Inflammatory macrophage treated with lipopolysaccharide for 1 hour (primary cell): ENCODE data around the gene THOC5.
"Not testable (repeated sequence)": the region's sequence is repeated elsewhere in the genome, so short reads cannot be mapped to it uniquely, and the experiment has no call there.

ENCODE experiments used
- DNase-seq, 2 donors: peaks; one replicate each; pipeline ENCODE4 v3.0.0-alpha.2; 2020 to 2022

Gene THOC5

DNA sequence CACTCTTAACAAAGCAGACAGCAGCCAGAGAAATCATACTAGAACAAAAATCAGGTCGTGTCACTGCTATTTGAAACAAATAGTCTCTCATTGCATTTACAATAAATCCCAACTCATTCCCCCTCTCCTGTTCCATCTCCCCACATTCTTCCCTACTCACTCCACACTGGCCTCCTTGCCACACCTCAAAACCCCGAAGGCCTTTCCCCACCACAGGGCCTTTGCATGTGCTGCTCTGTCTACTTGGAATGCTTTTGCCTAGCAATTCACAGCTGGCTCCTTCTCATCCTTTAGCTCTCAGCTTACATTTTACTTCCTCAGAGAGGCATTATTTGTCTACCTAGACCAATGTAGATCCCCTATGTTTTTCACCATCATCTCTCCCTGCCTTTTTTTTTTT is 6.3 kb upstream of the THOC5 start:
- no peak for DNase-seq

DNA sequence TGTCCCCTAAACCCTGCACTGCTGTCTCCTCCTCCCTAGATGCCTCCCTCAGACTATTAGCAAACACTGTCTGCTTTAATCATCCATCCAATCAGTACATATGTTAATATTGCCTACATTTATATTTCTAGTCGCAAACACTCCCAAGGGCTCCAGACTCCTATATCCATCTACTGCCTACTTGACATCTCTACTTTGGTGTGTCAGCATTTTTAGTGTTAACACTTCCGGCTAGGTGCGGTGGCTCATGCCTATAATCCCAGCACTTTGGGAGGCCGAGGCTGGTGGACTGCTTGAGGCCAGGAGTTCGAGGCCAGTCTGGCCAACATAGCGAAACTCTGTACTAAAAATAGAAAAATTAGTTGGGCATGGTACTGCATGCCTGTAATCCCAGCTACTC is 5.5 kb upstream of the THOC5 start:
- no peak for DNase-seq

DNA sequence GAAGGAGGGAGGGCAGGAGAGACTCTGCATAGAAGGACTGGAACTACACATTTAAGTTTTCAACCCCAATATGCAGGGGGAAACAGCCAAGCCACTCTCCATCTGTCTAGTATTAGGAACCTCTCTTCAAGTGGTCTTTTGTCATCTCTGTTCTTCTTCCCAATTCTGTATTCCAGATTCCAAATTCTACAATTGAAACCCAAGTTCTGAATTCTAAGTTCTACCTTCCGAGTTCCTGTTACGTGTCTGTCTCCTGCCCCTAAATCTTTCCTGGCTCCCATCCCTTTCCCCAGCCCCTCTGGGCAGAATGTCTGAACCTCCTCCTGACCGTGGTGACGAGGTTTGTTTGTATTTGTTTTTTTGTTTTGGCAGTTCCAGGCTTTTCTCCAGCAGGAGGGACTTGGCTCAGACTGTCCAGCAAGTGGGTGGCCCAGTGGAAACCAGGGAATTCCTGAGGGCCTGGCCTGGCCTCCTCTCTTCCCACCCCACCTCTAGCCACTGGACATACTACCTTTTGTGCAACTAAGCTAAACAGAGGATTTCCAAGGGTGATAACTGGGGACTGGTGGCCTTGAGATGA is 1.6 kb upstream of the THOC5 start:
- no peak for DNase-seq

DNA sequence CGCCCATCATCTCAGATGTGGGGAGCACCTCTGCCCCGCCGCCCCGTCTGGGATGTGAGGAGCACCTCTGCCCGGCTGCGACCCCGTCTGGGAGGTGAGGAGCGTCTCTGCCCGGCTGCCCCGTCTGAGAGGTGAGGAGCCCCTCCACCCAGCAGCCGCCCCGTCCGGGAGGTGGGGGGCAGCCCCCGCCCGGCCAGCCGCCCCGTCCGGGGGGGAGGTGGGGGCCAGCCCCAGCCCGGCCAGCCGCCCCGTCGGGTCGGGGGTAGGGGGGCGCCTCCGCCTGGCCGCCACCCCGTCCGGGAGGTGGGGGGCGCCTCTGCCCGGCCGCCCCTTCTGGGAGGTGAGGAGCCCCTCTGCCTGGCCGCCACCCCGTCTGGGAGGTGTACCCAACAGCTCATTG is 1.2 kb downstream of the THOC5 start:
- not testable (repeated sequence) for DNase-seq

DNA sequence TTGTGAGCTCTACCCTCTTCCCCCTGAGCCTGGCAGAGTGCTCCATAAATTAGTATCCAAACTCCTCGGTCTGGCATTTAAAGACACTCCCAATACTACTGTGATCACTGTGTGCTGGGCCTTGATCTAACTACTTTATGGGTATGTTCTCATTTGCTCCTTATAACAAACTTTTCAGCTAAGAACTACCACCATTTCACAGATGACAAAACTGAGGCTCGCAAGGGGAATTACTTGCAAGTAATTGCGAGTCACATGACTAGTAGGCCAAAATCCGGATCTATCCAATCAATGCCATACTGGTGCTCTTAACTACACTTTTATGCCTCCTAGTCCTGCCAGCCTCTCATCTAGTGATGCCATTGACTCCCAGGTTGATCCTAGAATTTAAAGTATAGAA is 3.6 kb downstream of the THOC5 start:
- no peak for DNase-seq

DNA sequence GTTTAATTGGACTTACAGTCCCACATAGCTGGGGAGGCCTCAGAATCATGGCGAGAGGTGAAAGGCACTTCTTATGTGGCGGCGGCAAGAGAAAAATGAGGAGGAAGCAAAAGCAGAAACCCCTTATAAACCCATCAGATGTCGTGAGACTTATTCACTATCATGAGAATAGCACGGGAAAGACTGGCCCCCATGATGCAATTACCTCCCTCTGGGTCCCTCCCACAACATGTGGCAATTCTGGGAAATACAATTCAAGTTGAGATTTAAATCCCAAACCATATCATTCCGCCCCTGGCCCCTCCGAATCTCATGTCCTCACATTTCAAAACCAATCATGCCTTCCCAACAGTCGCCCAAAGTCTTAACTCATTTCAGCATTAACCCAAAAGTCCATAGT is 8.5 kb downstream of the THOC5 start:
- peak; percentile 31 to 72 for DNase-seq

DNA sequence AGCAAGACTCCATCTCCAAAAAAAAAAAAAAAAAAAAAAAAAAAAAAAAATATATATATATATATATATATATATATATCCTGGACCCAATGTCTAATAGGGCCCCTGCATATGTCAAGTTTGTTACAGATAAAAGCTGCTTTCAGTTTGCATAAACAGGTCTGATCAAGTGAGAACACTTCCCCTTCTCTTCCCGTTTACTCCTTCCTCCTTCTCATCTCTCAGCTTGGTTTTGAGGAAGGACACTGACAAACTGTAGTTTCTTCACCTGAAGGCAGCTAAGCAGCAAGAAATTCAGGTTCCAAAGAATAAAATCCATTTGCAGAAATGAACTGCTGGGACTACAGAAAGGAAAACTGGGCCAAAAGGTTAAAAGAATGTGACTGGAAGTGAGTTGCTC is 11.7 kb downstream of the THOC5 start:
- DNase-seq: peak; percentile 27 to 40

DNA sequence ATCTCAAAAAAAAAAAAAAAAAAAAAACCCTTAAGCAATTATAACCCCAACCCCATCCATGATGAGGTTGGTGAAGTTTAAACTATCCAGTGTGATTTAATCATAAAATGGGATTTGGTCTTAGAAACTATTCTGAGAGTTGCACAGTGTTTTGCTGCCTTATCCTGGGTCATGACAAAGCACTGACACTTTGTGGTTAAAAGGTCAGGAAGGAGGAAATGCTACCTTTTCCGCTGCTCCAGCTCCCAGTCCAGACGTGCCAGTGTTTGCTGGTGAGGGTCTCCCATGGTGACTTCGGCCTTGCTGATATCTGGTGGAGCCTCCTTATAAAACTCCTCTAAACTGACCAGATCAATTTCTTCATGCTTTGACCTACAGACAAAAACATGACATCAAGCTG is 14.5 kb downstream of the THOC5 start:
- no peak for DNase-seq

DNA sequence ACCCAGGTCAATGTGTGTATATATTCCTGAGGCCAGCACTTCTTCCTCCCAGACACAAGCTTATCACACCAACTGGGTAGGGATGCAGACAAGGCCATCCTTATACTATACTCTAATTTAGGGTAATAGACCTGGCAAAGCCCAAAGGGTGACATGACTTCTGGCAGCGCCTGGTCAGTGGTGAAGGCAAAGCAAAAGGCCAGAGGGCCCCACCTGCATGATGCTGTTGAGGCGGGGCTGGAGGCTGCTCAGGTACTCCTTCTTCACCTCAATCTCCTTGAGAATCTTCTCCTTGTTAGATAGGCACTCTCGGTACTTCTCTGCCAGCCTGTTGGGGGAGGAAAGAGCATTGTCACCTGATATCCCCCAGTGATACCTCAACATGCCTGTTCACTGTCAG is 17.1 kb downstream of the THOC5 start:
- DNase-seq: no peak

DNA sequence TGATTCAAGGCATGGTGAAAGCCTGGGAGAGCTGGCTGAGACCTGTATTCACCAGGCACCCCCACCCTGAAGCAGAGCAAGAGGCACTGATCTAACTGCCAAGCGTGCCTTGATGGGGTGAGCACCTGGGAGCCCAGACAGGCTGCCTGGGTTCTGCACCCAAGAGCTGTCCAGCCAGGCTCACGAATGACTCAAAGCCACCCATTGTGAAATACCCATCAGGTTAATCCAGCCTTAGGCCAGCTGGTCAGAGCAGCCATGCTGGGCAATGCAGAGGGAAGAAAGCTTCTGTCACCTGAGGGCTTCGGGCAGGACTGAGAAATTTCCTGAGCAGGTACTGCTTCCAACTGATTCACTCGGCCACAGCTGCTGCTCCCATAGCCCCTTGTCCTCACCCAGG is 22.1 kb downstream of the THOC5 start:
- DNase-seq: no peak

DNA sequence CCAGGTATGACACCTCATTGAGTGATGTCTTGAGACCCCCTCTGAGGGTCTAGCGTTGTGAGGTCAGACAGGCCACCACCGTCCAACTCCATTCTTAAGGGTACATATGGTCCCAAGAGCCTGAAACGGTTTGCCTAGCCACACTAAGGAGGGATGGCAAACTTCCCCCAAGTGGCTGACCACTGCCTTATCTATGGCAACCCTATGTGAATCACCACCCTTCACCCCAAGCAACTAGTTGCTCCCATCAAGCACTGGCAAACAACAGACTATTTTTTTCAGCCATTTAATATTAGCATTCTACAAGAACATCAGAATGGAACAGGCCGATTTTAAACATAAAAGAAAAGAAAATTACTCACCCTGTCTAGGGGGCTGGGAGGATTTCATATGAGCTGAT is 22.8 kb downstream of the THOC5 start:
- DNase-seq: no peak

DNA sequence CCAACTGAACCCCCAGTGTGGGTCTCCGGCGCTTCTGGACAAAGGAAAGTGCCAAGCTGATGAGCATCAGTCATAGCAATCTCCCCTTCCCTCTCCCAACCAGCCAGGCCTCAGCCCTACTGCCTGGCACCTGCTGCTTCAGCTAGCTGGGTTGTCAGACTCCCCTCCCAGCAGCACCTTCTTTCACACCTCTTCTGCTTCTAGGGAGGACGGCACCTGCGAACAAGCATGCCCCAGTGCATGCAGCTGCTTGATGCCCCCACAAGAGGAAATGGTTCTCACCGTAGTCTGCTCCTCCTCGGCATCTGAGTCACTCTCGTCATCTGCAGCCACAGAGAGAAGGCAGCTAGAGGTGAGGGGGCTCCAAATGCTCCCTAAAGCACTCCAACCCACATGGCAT is 25.4 kb downstream of the THOC5 start:
- DNase-seq: no peak

DNA sequence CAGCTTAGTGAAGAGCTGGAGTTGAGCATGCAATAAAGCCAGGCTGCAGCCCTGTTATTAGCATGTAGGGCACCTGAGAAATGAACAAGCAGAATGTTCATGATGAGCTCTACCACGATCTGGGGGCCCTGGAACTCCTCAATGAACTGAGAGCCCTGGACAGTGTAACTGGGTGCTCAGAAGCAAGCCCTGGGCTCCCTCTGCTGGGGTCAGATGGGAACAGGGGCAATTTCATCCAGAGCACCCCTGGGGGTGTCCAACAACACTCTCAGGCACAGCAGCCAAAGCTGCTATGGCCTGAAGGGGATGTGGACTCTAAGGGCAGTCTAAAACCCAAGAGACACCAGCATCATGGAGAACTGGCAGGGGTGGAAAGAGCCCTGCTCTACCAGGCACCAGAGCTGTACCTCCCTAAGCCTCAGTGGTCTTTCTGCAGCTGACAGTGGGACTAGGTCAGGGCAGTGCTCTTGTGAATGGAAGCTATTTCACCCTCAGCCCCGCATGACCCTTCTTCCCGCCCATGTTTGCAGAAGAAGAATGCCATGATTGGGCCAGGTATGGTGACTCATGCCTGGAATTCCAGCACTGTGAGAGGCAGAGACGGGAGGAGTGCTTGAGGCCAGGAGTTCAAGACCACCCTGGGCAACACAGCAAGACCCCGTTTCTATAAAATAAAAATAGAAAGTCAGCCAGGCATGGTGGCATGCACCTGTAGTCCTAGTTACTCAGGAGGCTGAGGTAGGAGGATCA is 28.9 kb downstream of the THOC5 start:
- peak; percentile 13 to 32 for DNase-seq

DNA sequence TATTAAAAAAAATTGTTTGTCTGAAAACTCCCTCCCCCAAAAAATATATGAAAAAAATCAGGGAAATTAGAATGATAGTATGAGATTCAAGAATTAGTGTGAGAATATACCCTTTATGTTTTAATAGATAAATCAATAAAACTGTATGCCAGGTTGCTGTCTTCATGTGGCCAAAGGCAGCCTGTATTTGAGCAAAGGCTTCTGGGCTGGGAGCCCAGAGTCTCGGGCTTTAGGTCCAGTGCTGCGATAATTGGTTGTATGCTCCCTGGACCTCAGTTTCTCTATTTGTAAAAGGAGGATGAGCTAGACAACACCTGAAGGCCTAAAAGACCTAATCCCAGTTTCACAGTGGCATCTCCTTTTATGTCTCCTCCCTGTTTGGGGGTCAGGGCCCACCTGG is 29.8 kb downstream of the THOC5 start:
- no peak for DNase-seq

DNA sequence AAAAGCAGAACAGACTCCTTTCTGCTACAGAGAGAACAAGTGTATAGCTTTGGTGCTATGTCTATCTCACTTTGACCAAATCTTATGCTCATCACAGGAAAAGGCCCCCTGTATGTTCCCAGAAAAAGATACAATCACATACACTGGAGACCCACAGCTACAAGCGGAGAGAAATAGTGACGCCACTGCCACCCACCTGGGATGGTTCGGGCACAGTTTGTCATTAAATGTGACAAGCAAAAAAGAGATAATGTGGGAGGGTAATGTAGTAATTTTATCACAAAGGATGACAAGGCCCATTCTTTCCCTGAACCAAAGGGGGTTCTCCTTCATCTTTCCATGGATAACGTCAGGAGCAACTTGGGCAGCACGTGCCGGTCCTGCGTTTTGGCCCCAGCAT is 32.0 kb downstream of the THOC5 start:
- DNase-seq: no peak

DNA sequence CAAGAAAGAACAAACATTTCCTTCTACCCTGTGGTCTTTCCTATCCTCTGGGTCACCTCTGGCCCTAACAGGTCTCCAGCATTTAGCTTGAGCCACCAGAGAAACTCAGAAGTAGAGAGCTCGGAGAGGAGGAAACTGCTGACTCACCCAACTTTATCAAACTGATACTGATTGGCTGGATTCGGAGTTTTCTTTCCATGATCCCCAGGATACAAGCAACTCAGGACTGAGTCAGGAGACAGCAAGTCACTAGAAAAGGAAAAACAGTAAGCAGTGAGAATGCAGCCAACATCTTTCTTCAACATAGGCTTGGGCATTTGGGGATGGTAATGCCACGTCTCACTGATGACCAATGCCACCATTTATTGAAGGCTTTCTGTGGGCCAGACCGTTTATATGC is 32.7 kb downstream of the THOC5 start:
- no peak for DNase-seq

DNA sequence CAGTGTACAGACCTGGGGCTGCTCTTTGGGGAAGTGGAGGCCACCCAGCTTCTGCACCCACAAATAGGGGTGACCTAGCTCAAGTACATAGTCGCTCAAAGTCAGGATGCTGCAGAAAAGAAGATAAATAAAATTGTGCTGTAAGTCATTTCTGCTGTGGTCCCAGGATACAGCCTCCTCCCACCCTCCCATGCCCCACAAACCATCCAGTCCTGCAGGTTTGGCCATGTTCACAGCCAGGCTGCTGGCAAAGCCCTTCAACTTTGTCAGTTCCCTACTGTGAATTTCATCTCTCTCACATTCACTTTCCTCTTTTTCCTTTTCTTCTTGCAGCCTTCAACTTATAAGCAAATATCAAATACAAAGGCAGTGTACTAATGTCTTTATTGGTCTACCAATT is 33.6 kb downstream of the THOC5 start:
- DNase-seq: no peak

DNA sequence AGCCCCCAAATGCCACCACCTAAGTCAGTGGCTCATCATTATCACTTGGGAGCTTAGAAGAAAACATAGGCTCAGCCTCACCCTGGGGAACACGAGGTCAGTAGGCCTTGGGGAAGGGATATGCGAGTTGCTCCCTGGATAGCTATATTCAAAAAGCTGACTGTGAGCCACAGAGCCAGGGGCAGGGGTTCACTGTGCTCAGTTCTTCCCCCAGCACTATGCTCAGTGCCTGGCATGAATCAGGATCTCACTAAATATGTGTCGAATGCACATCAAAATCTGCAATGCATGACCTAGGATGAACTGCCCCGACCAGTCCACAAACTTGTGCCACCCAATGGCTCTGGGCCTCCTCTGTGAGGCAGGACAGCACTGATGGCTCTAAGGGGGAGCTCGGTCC is 35.1 kb downstream of the THOC5 start:
- DNase-seq: no peak

DNA sequence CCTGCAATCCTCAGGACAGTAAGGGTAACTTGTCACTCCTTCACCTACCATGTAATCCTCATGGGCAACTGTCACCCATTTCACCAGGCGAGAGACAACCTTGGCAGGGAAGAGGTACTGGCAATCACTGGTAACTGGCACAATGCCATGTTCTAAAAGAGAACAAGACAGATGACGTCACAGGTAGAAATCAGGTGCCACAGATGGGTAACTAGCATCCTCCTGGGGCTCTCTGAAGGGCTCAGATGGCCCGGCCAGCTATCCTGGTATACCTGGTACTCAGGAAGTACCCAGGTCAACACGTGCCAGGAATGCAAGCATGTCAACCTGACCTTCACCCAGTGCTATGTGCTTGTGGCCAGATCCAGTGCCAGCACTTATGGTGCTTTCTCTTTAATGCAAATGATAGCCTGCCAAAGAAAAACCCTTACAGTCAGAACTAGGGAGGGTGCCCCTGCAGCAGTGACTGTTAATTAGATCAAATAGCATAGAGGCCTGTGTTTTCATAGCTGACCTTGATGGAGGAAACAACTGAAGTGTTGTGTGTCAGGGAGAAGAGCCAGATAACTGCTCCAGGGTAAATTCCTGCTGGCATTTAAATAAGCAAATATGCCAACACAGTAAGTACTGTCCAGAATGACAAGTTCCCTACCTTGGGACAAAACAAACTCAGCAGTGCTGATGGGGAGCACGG is 36.2 kb downstream of the THOC5 start:
- no peak for DNase-seq

DNA sequence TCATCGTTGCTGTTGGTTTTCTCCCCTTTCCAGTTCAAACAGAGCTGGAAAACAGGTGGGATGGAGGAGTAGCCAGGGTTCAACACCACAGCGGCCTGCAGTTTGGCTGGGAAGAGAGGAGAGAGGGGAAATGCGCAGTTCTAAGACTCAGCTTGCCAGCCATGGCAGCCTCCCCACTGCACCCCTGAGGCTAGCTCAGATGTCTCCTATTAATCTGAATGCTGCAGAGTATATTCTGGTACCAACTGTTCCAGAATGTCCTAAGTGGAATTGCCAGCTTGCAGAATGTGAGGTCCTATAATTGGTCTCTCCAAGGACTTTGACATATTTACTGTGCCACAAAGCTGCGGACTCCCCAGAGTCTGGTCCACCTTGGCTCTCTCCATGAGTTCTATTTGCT is 41.5 kb downstream of the THOC5 start:
- DNase-seq: no peak

DNA sequence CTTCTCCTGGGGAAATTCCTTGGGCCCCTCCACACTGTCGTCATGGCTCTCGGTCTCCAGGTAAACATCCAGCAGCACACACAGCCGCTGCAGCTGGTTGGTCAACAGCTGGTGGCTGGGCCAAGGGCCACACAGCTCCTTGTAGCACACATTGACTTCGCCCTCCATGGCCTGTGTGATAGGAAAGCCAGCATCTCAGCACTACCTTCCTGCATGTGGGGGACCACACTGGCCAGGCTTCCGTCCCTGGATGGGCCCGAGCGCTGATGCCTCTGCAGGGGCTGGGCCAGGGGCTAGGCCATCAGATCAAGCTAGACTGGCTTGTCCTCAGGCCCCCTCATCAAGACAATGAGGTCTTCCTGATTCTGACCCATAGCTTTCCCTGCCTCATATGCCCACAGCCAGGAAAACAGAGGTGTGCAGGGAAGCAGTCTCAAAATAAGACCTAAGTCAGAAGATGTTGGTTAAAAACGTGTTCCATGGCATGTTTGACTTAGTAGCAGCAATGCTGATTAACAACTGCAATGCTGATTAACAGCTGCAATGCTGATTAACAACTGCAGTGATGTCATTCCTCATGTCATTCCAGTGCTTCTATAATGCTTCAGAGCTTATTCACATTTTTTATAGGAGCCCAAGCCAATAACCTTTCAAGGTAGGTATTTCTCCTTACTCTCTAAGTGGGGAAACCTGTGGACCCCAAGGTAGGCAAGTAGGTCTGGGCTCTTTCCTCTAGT is 42.3 kb downstream of the THOC5 start:
- no peak for DNase-seq

DNA sequence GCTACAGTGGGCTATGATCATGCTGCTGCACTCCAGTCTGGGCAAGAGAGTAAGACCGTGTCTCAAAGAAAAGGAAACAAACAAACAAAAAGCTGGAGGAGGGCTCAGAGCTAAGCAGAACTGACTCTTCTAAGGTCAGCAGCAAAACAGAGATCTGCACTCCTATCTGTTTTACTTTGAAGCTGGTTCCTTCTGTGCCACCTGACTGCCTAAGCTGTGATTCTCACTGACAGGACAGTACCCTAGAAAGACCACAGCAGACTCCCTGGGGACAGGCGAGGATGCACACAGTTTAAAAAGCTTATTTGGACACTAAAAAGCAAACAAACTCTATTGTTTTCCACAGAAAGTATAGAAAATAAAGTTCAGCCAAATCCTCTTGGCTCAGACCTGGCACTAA is 43.0 kb downstream of the THOC5 start:
- DNase-seq: no peak

DNA sequence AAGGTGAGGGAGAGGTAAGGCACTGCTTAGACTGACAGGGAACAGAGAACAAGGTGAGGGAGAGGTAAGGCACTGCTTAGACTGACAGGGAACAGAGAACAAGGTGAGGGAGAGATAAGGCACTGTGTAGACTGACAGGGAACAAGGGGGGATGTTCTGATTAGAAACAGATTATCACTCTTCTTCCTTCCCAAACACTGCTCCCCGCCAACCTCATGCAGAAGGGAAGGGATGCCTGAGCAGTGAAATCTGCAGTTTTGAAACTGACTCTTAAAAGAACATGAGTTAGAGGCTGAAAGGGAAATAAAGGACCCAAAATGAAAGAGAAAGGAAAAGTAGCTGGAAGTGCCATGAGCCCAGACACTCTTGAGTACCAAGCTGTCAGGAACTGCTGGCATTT is 43.7 kb downstream of the THOC5 start:
- no peak for DNase-seq

DNA sequence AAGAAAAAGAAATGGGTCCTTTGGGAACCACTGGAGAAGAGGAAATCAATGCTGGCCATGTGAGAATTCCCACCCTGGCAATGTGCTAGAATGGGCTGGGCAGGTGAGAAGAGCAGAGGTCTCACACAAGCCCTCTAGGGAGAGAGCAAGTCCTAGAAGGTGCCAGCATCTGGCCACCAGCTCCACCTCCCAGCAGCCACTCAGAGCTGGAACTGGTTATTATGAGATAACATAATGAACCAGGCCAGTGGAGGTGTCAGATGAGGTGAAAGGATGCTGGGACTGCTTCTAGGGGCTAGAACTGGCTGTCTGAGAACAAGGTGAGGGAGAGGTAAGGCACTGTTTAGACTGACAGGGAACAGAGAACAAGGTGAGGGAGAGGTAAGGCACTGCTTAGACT is 44.3 kb downstream of the THOC5 start:
- DNase-seq: no peak
